Measurements from ENCODE around the gene ZC3H10.

DNA sequence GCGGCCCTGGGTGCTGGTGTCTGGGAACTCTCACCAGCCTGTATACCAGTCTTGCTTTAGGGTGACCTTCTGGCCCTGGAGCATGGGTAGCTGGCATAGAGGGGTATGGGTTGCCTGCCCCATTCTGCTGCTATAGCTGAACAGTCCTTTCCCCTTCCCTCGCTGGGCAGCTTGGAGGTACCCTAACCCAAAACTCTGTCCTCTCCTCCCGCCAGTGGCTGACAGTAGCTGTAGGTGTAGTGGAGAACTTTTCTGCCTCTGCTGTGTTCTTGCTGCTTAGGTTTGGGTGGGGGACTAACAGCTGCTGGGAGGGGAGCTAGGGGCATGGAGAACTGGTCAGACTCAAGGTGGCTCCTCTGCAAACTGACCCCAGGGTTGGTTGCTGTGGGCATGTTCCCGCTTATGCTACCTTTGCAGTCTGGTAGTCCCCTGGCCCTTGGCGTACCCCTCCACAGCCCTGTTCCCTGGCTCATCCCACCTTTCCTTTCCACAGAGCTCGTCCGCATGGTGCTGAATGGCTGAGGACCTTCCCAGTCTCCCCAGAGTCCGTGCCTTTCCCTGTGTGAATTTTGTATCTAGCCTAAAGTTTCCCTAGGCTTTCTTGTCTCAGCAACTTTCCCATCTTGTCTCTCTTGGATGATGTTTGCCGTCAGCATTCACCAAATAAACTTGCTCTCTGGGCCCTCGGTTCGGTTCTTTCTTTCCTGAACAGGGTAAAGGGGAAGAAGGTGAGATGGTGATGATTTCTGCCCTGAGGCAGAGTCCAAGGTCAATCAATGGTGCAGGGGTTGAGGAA, 43.0 kb downstream of the ZC3H10 start:
- TF ChIP-seq TAF1 (IDR thresholded peaks at IDR 0.05; ENCODE audit: low read depth, low read length), result no peak
- TF ChIP-seq POLR2A (IDR thresholded peaks at IDR 0.05; ENCODE audit: low read depth, low read length), result peak; percentile 51
